PFSK-1 (cell line): ENCODE measurements around the gene KREMEN2.

Experiments
- POLR2AphosphoS5 ChIP-seq: IDR thresholded peaks from 2 replicates; pipeline ENCODE4 v1.6.1; 2012; ENCODE audit warnings: low read depth, mild to moderate bottlenecking, control low read depth, low read length, moderate library complexity
- SIN3A ChIP-seq: IDR thresholded peaks from 2 replicates; pipeline ENCODE4 v1.6.1; 2012; ENCODE audit warnings: mild to moderate bottlenecking, low read length, moderate library complexity, borderline replicate concordance; ENCODE audit not compliant: insufficient read depth

DNA sequence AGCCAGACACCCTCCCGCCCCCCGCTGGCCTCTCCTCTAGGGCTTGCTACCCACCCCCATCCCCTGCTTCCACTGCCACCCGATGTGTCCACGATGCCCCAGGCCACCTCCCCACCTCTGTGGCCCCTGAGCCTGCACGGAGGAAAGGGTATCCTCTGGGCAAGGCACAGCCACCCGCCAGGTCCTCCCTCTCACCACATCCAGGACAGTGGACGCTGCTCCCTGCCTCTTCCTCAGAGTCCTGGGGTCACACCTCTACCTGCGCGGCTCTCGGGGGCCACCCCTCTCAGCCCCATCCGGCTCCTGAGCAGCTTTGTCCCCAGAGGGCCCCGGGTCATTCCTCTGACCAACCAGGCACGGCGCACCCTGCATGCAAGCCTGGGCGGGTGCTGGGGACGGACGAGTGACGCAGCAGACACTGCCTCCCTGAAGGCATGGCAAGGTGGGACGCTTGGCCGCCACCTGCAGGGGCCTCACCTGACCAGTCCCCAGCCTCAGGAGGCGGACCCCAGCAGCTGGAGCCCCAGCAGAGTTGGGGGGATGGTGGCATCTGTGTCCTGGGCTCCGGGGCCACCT, 27.6 kb upstream of the KREMEN2 start:
- no peak for TF ChIP-seq SIN3A
- TF ChIP-seq POLR2AphosphoS5, result no peak
